Measurements from ENCODE around the gene PXN. TPM values are rescaled to one million over a fixed set of nuclear protein-coding genes. Genes with fewer than 3 reads are reported as not detected.
"Not testable (repeated sequence)": the region's sequence is repeated elsewhere in the genome, so short reads cannot be mapped to it uniquely, and the experiment has no call there.

PXN gene
- total RNA-seq, 1 experiment from 2014 or later = 61.8 TPM

- no peak for DNase-seq (ENCODE audit: low read depth)
Measured at GRCh38 chr12:120241561-120242274, 23.8 kb downstream of the PXN start.

- no peak for DNase-seq (ENCODE audit: low read depth)
Measured at GRCh38 chr12:120240495-120240833, 25.1 kb downstream of the PXN start.

GRCh38 chr12:120239776-120240494 lies 25.6 kb downstream of the PXN start:
- DNase-seq (ENCODE audit: low read depth) = no peak

- no peak for DNase-seq (ENCODE audit: low read depth)
Measured at GRCh38 chr12:120238839-120239445, 26.6 kb downstream of the PXN start.

- DNase-seq (ENCODE audit: low read depth) = no peak
Measured at GRCh38 chr12:120238217-120238616, 27.3 kb downstream of the PXN start.

GRCh38 chr12:120237360-120238171 lies 28.0 kb downstream of the PXN start:
- DNase-seq (ENCODE audit: low read depth) = peak; percentile 78

GRCh38 chr12:120236809-120237208 lies 28.7 kb downstream of the PXN start:
- not testable (repeated sequence) for DNase-seq (ENCODE audit: low read depth)

- no peak for DNase-seq (ENCODE audit: low read depth)
Measured at GRCh38 chr12:120235369-120236323, 29.9 kb downstream of the PXN start.

GRCh38 chr12:120234643-120235368 lies 30.7 kb downstream of the PXN start:
- DNase-seq (ENCODE audit: low read depth) = peak; percentile 91

- peak; percentile 99 for DNase-seq (ENCODE audit: low read depth)
Measured at GRCh38 chr12:120231316-120232011, 34.1 kb downstream of the PXN start.

- DNase-seq (ENCODE audit: low read depth) = no peak
Measured at GRCh38 chr12:120230974-120231315, 34.6 kb downstream of the PXN start.

GRCh38 chr12:120230326-120230973 lies 35.1 kb downstream of the PXN start:
- peak; percentile 98 for DNase-seq (ENCODE audit: low read depth)

- DNase-seq (ENCODE audit: low read depth) = peak; percentile 67
Measured at GRCh38 chr12:120229487-120230325, 35.8 kb downstream of the PXN start.

GRCh38 chr12:120229071-120229486 lies 36.5 kb downstream of the PXN start:
- peak; percentile 64 for DNase-seq (ENCODE audit: low read depth)

GRCh38 chr12:120228291-120229070 lies 37.0 kb downstream of the PXN start:
- peak; percentile 90 for DNase-seq (ENCODE audit: low read depth)

GRCh38 chr12:120228041-120228290 lies 37.6 kb downstream of the PXN start:
- no peak for DNase-seq (ENCODE audit: low read depth)

- no peak for DNase-seq (ENCODE audit: low read depth)
Measured at GRCh38 chr12:120227233-120228040, 38.1 kb downstream of the PXN start.

Data from Daoy (cell line).